Prostate gland (tissue), 2 donors: Measurements from ENCODE around the gene GNG13.

ENCODE experiments used
- CTCF ChIP-seq, 4 experiments: fragments of 200-600 bp in 2 of 4; fragments of 450-650 bp in 2 of 4; sonication (generic) in 2 of 4; IDR thresholded peaks; 1 replicate in 3 of 4; 2 replicates in 1 of 4; pipeline ENCODE4 v1.5.1; 2016 to 2019; ENCODE audit warnings: antibody characterized with exemption in 4 of 4, mild to moderate bottlenecking in 2 of 4, moderate library complexity in 2 of 4
- POLR2AphosphoS5 ChIP-seq: sonication (generic); formaldehyde crosslinking; IDR thresholded peaks from one replicate; pipeline ENCODE4 v1.6.1; 2017; ENCODE audit warnings: antibody characterized with exemption

DNA sequence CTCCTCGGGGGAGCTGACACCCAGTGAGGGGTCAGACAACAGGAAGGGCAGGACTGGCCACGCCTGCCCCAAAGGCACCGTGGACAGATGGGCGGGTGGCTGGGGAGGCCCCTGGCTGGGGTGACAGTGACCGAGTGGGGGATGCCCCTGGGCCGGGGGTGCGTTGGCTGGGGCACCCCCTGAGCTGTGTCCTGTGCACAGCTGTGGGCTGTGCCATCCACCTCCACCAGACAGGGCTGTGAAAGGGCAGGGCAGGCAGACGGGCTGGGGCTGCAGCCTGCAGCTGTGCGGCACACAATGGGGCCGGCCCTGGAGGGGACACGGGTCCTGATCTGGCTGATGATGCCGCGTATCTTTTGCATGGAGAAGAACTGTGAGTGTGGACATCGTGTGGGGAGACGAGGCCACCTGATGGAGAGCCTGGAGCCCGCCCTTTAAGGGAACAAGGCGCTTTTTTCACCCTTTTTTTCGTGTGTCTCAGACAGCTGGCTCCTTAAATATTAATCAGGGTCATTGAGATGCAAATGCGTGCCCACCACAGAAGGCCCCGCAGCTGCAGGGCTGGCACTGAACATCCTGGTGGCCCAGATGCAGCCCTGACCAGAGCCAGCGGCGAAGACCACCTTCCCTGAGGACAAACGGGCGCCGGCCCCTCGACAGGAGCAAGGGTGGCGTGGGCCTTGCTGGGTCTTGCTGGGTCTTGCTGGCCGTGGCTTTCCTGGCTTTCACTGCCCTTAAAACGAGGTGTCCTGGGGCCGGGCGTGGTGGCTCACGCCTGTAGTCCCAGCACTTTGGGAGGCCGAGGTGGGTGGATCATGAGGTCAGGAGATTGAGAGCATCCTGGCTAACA lies 42.4 kb upstream of the GNG13 start:
- TF ChIP-seq CTCF (IDR thresholded peaks at IDR 0.05) (no peak), POLR2AphosphoS5 (no peak)
